NCI-H526 treated with DMSO at 0.1 percent for 48 hours (cell line): Measurements from ENCODE around the gene ERP44.
"Not testable (repeated sequence)": the region's sequence is repeated elsewhere in the genome, so short reads cannot be mapped to it uniquely, and the experiment has no call there.

Experiments
- DNase-seq: peaks from one replicate; lab custom pipeline; 2025; lab: John Stamatoyannopoulos, UW

The ERP44 gene

GRCh38 chr9:100098887-100099721 lies at the start of gene ERP44, which contains the start of gene INVS:
TSS of gene ERP44 (minus strand) at chr9:100099000. CDS start at chr9:100098840, 160 bp downstream.
TSS of gene INVS (plus strand) at chr9:100099243. CDS start at chr9:100104522, 5,279 bp downstream.
- DNase-seq = peak; percentile 96

GRCh38 chr9:100145976-100146375 lies 47.2 kb upstream of the ERP44 start:
- DNase-seq = not testable (repeated sequence)

GRCh38 chr9:100145167-100145934 lies 46.6 kb upstream of the ERP44 start:
- DNase-seq = not testable (repeated sequence)

GRCh38 chr9:100141862-100142261 lies 43.1 kb upstream of the ERP44 start:
- not testable (repeated sequence) for DNase-seq

GRCh38 chr9:100140303-100140702 lies 41.5 kb upstream of the ERP44 start:
- DNase-seq = not testable (repeated sequence)

GRCh38 chr9:100136799-100137198 lies 38.0 kb upstream of the ERP44 start:
- DNase-seq = not testable (repeated sequence)

GRCh38 chr9:100134731-100135130 lies 35.9 kb upstream of the ERP44 start:
- no peak for DNase-seq

GRCh38 chr9:100131875-100132430 lies 33.2 kb upstream of the ERP44 start:
- no peak for DNase-seq

- DNase-seq = no peak
Observed at GRCh38 chr9:100131216-100131615, 32.4 kb upstream of the ERP44 start.

- DNase-seq = no peak
Observed at GRCh38 chr9:100129772-100130171, 31.0 kb upstream of the ERP44 start.

- no peak for DNase-seq
Observed at GRCh38 chr9:100126423-100126822, 27.6 kb upstream of the ERP44 start.

GRCh38 chr9:100125910-100126309 lies 27.1 kb upstream of the ERP44 start:
- DNase-seq = no peak

- no peak for DNase-seq
Observed at GRCh38 chr9:100125236-100125635, 26.4 kb upstream of the ERP44 start.

GRCh38 chr9:100120286-100120685 lies 21.5 kb upstream of the ERP44 start:
- DNase-seq = no peak

GRCh38 chr9:100117316-100117715 lies 18.5 kb upstream of the ERP44 start:
- no peak for DNase-seq

GRCh38 chr9:100112677-100113336 lies 14.0 kb upstream of the ERP44 start:
- no peak for DNase-seq

GRCh38 chr9:100111235-100111634 lies 12.4 kb upstream of the ERP44 start:
- DNase-seq = no peak

- no peak for DNase-seq
Observed at GRCh38 chr9:100108559-100108958, 9.8 kb upstream of the ERP44 start.

- no peak for DNase-seq
Observed at GRCh38 chr9:100106616-100107015, 7.8 kb upstream of the ERP44 start.

- no peak for DNase-seq
Observed at GRCh38 chr9:100105861-100106260, 7.1 kb upstream of the ERP44 start.

GRCh38 chr9:100104314-100104713 lies 5.5 kb upstream of the ERP44 start:
- no peak for DNase-seq

- no peak for DNase-seq
Observed at GRCh38 chr9:100101608-100102007, 2.8 kb upstream of the ERP44 start.
